ENCODE results near the gene NCAPD2.

DNA sequence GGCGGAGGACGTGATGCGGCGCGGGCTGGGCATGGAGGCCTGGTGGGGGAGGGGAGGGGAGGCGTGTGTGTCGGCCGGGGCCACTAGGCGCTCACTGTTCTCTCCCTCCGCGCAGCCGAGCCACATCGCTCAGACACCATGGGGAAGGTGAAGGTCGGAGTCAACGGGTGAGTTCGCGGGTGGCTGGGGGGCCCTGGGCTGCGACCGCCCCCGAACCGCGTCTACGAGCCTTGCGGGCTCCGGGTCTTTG is 40.7 kb downstream of the NCAPD2 start:
- TF ChIP-seq, protein P1, sequence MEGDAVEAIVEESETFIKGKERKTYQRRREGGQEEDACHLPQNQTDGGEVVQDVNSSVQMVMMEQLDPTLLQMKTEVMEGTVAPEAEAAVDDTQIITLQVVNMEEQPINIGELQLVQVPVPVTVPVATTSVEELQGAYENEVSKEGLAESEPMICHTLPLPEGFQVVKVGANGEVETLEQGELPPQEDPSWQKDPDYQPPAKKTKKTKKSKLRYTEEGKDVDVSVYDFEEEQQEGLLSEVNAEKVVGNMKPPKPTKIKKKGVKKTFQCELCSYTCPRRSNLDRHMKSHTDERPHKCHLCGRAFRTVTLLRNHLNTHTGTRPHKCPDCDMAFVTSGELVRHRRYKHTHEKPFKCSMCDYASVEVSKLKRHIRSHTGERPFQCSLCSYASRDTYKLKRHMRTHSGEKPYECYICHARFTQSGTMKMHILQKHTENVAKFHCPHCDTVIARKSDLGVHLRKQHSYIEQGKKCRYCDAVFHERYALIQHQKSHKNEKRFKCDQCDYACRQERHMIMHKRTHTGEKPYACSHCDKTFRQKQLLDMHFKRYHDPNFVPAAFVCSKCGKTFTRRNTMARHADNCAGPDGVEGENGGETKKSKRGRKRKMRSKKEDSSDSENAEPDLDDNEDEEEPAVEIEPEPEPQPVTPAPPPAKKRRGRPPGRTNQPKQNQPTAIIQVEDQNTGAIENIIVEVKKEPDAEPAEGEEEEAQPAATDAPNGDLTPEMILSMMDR (IDR thresholded peaks at IDR 0.05), result no peak
- no peak for TF ChIP-seq POLR2AphosphoS5 (IDR thresholded peaks at IDR 0.05)
